ENCODE measurements around the gene CCSAP. TPM values are rescaled to one million over a fixed set of nuclear protein-coding genes. Genes with fewer than 3 reads are reported as not detected.

CCSAP gene
- polyA plus RNA-seq, 1 donor from 2014 or later: 2.2 TPM

DNA sequence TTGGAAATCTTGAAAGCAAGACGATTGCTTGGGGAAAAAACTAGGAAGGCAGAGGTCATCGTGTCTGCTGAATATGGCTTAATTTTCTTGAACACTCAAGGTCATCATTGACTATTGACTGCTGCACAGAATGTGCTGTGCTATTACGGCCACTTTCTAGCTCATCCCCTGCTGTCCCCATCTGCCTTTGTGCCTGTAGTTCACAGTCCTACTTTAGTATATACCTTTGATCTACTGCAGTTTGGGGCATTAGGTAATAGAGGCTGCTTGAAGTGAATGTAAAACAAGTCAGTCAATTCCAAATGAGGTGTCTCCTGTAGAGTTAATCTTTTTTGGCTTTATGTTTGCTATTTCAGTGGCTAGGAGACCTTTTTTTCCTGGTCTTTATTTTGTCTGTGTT lies 63.6 kb downstream of the CCSAP start:
- peaks cover 20 to 27% (median 24%) of the 10 kb centered on the region in 3 donors for H3K4me1 Mint-ChIP-seq
- no peaks in the 10 kb centered on the region for H3K27me3 Mint-ChIP-seq
- H3K9me3 Mint-ChIP-seq: no peaks in the 10 kb centered on the region
- no peak overlapping the region for H3K27ac Mint-ChIP-seq
- peaks cover 8% of the 10 kb centered on the region for H3K36me3 Mint-ChIP-seq
- no peak overlapping the region for H3K4me3 Mint-ChIP-seq

DNA sequence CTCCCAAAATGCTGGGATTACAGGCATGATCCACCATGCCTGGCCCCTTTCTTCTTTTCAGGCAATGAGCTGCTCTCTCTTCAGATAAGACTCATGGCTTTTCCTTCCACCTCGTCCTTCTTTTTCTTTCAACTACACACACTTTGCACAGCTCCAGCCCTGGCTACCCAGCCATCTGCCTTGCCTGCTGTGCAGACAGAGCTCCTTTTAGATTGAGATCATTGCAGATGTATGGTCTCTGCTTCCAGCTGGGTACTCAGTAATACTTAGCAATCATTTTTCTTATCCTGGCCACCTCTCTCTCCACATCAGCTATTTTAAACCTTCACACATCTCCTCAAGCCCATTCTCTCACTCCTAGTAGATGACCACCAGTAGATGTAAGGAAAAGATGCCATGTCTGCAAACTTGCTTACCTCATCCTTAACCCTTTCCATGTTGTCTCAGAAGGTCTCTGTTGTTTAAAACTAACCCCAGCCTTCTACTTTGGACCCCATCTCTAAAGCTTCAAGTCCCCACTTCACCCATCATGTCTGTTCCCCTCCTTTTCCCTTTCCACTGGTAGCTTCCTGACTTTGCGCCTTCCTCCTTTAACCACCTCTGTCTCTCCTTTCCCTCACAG lies 64.6 kb downstream of the CCSAP start:
- Mint-ChIP-seq H3K4me1 (peaks cover 20 to 27% (median 25%) of the 10 kb centered on the region in 3 donors), H3K36me3 (peaks cover 8% of the 10 kb centered on the region), H3K9me3 (no peaks in the 10 kb centered on the region), H3K4me3 (no peak overlapping the region), H3K27ac (no peak overlapping the region), H3K27me3 (no peaks in the 10 kb centered on the region)

DNA sequence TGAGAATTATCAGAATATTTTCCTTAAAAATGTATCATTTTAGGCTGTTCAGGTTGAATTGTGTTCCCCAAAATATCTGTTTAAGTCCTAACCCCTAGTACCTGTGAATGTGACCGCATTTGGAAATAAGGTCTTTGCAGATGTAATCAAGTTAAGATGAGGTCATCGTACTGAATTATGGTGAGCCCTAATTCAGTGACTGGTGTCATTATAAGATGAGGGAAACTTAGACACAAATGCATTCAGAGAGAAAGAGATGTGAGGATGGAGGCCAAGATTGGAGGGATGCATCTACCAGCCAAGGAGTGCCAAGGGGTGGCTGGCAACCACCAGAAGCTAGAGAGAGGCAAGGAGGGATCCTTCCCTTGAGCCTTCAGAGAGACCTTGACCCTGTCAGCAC lies 67.8 kb downstream of the CCSAP start:
- H3K36me3 Mint-ChIP-seq: peaks cover 4% of the 10 kb centered on the region
- H3K4me3 Mint-ChIP-seq: no peak overlapping the region
- no peaks in the 10 kb centered on the region for H3K27me3 Mint-ChIP-seq
- peaks cover 23 to 28% (median 26%) of the 10 kb centered on the region in 3 donors for H3K4me1 Mint-ChIP-seq
- no peak overlapping the region for H3K27ac Mint-ChIP-seq
- H3K9me3 Mint-ChIP-seq: no peaks in the 10 kb centered on the region

DNA sequence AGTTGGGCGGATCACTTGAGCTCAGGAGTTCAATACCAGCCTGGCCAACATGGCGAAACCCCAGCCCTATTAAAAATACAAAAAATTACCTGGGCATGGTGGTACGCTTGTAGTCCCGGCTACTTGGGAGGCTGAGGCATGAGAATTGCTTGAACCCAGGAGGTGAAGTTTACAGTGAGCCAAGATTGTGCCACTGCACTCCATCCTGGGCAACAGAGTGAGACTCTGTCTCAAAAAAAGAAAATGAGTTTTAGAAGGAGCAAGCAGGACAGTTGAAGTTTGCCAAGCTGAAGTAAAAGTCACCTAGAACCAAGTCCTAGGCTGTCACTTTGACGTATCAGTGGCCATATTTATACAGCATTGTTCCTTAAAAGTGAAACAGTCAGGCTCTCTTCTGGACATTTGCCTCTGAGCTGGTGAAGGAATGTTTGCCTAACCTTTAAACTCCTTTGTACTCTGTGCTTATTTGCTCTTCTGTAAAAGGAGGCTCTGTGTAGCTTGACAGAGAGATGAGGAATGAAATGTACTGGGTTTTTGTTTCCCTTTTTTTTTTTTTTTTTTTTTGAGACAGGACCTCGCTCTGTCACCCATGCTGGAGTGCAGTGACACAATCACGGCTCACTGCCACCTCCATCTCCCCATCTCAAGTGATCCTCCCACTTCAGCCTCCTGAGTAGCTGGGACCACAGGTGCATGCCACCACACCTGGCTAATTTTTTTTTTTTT lies 69.2 kb downstream of the CCSAP start:
- Mint-ChIP-seq H3K27me3 (no peaks in the 10 kb centered on the region), H3K9me3 (no peaks in the 10 kb centered on the region), H3K4me1 (peaks cover 23 to 28% (median 26%) of the 10 kb centered on the region in 3 donors), H3K27ac (no peak overlapping the region), H3K4me3 (no peak overlapping the region), H3K36me3 (peaks cover 4% of the 10 kb centered on the region)

DNA sequence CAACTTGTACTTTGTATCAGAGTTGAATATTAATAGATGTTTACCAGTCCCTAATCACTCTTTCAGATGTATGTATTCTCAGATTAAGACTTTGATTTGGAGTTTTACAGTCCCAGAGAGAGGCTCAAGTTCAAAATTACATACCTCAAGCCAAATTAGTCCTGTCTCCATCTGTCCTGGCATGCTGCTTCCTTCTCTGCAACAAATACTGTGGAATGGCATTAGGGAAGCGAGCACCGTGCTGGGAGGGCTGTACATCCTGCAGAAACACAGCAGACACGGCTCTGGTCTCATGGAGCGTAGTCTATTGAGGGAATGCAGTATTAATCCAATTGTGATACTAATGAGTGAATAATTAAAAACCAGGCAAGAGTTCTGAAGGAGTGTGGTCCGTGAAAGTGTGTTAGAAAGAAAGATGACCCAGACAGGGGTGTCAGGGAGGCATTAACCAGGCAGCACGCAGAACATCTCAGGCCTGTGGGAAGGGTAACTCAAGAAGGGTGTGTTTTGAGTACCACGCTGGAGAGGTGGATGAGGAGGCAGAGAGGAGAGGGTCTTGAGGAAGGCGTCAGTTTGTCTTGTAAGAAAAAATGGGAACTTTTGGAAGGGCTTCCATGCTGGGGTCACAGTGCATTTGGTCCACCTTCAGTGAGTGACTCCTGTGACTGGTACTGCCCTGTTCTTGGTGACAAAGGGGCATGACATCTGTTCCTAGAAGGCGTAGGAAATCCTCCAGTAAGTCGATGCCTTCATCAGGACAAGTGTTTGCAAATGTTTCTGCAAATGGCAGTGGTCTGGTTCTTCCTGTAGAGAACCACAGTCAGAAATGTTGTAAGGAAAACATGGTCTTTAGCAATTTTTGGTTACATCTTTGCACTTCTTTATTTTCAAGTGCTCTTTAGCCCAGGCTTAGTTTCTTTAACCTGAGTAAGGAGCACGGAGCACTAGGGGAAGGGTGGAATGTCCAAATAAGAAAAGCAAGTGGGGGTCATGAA lies 70.4 kb downstream of the CCSAP start:
- H3K9me3 Mint-ChIP-seq: no peaks in the 10 kb centered on the region
- no peaks in the 10 kb centered on the region for H3K27me3 Mint-ChIP-seq
- peak overlapping the region; percentile 85 to 87 (median 86) for H3K27ac Mint-ChIP-seq
- H3K36me3 Mint-ChIP-seq: peaks cover 4% of the 10 kb centered on the region
- peak overlapping the region; percentile 92 to 98 (median 96) for H3K4me3 Mint-ChIP-seq
- peaks cover 23 to 28% (median 26%) of the 10 kb centered on the region in 3 donors for H3K4me1 Mint-ChIP-seq

DNA sequence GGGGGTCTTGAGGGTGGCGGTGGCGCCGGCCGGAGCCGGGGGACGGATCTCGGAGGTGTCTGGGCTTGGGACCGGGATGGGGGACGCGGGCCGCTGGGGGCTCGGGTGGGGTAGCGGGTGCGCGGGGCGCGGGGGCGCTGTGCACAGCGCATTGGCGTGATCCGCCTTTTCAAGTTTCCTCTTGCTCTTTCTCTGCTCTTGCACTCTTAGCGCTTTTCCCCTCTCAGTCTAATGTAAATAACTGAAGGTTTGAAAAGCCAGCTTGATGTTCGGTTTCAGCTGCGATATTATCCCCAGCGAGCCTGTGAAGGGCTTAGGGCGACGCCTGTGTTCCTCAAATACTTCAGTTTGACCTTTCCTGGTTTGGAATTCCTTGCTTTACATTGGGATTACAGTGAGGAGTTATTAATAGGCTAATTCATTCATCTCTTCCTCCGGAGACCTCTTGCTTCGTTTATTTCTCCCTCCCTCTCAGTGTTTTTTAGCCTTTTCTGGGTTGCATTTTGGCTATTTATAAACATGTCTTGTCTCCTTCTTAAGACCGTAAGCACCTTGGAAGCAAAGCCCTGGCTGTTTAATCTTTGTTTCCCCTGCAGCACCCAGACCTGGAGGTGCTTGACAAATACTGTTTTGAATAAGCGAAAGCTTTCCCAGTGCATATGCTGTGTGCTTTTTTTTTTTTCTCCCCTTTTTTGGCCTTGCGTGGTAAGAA lies 71.2 kb downstream of the CCSAP start:
- H3K4me1 Mint-ChIP-seq: peaks cover 23 to 27% (median 26%) of the 10 kb centered on the region in 3 donors
- H3K36me3 Mint-ChIP-seq: peaks cover 7% of the 10 kb centered on the region
- peaks cover 0 to 8% (median 3%) of the 10 kb centered on the region in 3 donors for H3K9me3 Mint-ChIP-seq
- H3K4me3 Mint-ChIP-seq: peak overlapping the region; percentile 92 to 98 (median 96)
- H3K27ac Mint-ChIP-seq: peak overlapping the region; percentile 85 to 87 (median 86)
- H3K27me3 Mint-ChIP-seq: no peaks in the 10 kb centered on the region

Other genes with a start within 250 kb of the CCSAP start
- 37.8 TPM for gene RAB4A, start 71.9 kb downstream of the CCSAP start, polyA plus RNA-seq
- not detected for gene ACTA1, start 91.0 kb upstream of the CCSAP start, polyA plus RNA-seq
- gene NUP133, start 165.3 kb upstream of the CCSAP start, polyA plus RNA-seq: 16.3 TPM
- 3.9 TPM for gene ABCB10, start 215.7 kb upstream of the CCSAP start, polyA plus RNA-seq